Thyroid gland (tissue), 4 donors: ENCODE data around the gene LRMDA. TPM values are rescaled to one million over a fixed set of nuclear protein-coding genes. Genes with fewer than 3 reads are reported as not detected.

ENCODE experiments used
- DNase-seq, 2 donors: peaks; one replicate each; pipeline ENCODE4 v3.0.0-alpha.2; 2019
- H3K27ac ChIP-seq, 3 donors: fragments of 200-600 bp; sonication (generic); 1 replicate in 2 of 3; 2 replicates in 1 of 3; pipeline ENCODE4 v1.5.1; 2016 to 2019; ENCODE audit warnings: mild to moderate bottlenecking in 1 of 3, moderate library complexity in 1 of 3
- H3K27me3 ChIP-seq: fragments of 200-600 bp; sonication (generic); one replicate; pipeline ENCODE4 v1.5.1; 2019
- H3K36me3 ChIP-seq, 2 donors: fragments of 200-600 bp; sonication (generic); one replicate each; pipeline ENCODE4 v1.5.1; 2016 to 2019
- H3K4me1 ChIP-seq, 2 donors: fragments of 200-600 bp; sonication (generic); one replicate each; pipeline ENCODE4 v1.5.1; 2017 to 2019
- H3K4me3 ChIP-seq, 3 donors: fragments of 200-600 bp; sonication (generic); replicated peaks in 1 of 3; 1 replicate in 2 of 3; 2 replicates in 1 of 3; pipeline ENCODE4 v1.5.1; 2016; ENCODE audit warnings: mild to moderate bottlenecking in 1 of 3
- H3K9me3 ChIP-seq: fragments of 200-600 bp; sonication (generic); one replicate; pipeline ENCODE4 v1.5.1; 2017
- CTCF ChIP-seq, 6 experiments: fragments of 200-600 bp in 3 of 6; fragments of 450-650 bp in 3 of 6; sonication (generic) in 3 of 6; IDR thresholded peaks; one replicate each; pipeline ENCODE4 v1.5.1; 2016 to 2019; ENCODE audit warnings: antibody characterized with exemption in 6 of 6, mild to moderate bottlenecking in 2 of 6, inconsistent platforms in 1 of 6, moderate library complexity in 1 of 6
- POLR2A ChIP-seq, 2 donors: fragments of 450-650 bp; IDR thresholded peaks; one replicate each; pipeline ENCODE4 v1.6.1; 2017; ENCODE audit warnings: antibody characterized with exemption in 2 of 2, mild to moderate bottlenecking in 2 of 2, moderate library complexity in 1 of 2
- WGBS, 2 donors: methylation state at CpG; one replicate each; pipeline ENCODE4 v1.1.5; 2017; 5-methylcytosine and 5-hydroxymethylcytosine counted together
- intact Hi-C: fragments of 100-400 bp; cut with DNase I; formaldehyde crosslinking; loops from one replicate; pipeline ENCODE4 v1.15.1; 2023
- total RNA-seq, 4 donors: library from RNA; depleted of rRNA; stranded (reverse); fragments of >200 nt; gene quantifications; one replicate each; pipeline ENCODE4 v1.2.3, GENCODE V29; 2016

The LRMDA gene
- total RNA-seq, 4 donors from 2014 or later: 16.5 to 31.7 (median 23.2) TPM

- Histone ChIP-seq H3K4me1 (no peaks in the 10 kb centered on the region), H3K27me3 (no peaks in the 10 kb centered on the region), H3K9me3 (no peaks in the 10 kb centered on the region), H3K4me3 (no peak overlapping the region), H3K36me3 (no peaks in the 10 kb centered on the region), H3K27ac (no peak overlapping the region)
- no peak for DNase-seq
- WGBS, 2 donors: 88 to 89% methylated on average over 4 of the region's 4 CpGs
- TF ChIP-seq CTCF (IDR thresholded peaks at IDR 0.05) (no peak), POLR2A (IDR thresholded peaks at IDR 0.05) (no peak)
- intact Hi-C loops: no loop called here
Measured at GRCh38 chr10:76331742-76332141, 900.3 kb downstream of the LRMDA start.

GRCh38 chr10:76333326-76333725 is 901.9 kb downstream of the LRMDA start:
- WGBS, 2 donors: 100% methylated on average over 2 of the region's 2 CpGs
- no peak for DNase-seq
- H3K36me3 ChIP-seq: no peaks in the 10 kb centered on the region
- no peak overlapping the region for H3K27ac ChIP-seq
- H3K9me3 ChIP-seq: no peaks in the 10 kb centered on the region
- H3K27me3 ChIP-seq: no peaks in the 10 kb centered on the region
- no peaks in the 10 kb centered on the region for H3K4me1 ChIP-seq
- no peak for TF ChIP-seq CTCF (IDR thresholded peaks at IDR 0.05)
- TF ChIP-seq POLR2A (IDR thresholded peaks at IDR 0.05): no peak
- intact Hi-C loops: no loop called here
- no peak overlapping the region for H3K4me3 ChIP-seq

GRCh38 chr10:76333796-76334195 is 902.4 kb downstream of the LRMDA start:
- DNase-seq: no peak
- no peaks in the 10 kb centered on the region for H3K27me3 ChIP-seq
- intact Hi-C loops: no loop called here
- 77 to 85% methylated on average over 4 of the region's 4 CpGs for WGBS, 2 donors
- H3K9me3 ChIP-seq: no peaks in the 10 kb centered on the region
- H3K36me3 ChIP-seq: no peaks in the 10 kb centered on the region
- TF ChIP-seq POLR2A (IDR thresholded peaks at IDR 0.05) (no peak), CTCF (IDR thresholded peaks at IDR 0.05) (no peak)
- no peak overlapping the region for H3K27ac ChIP-seq
- H3K4me3 ChIP-seq: no peak overlapping the region
- H3K4me1 ChIP-seq: no peaks in the 10 kb centered on the region

- WGBS, 2 donors: 90 to 97% methylated on average over 5 of the region's 5 CpGs
- no peaks in the 10 kb centered on the region for H3K27me3 ChIP-seq
- intact Hi-C loops: no loop called here
- TF ChIP-seq CTCF (IDR thresholded peaks at IDR 0.05) (no peak), POLR2A (IDR thresholded peaks at IDR 0.05) (no peak)
- H3K9me3 ChIP-seq: no peaks in the 10 kb centered on the region
- no peak overlapping the region for H3K4me3 ChIP-seq
- no peaks in the 10 kb centered on the region for H3K4me1 ChIP-seq
- DNase-seq: no peak
- H3K27ac ChIP-seq: no peak overlapping the region
- H3K36me3 ChIP-seq: no peaks in the 10 kb centered on the region
Measured at GRCh38 chr10:76334255-76334654, 902.8 kb downstream of the LRMDA start.

- no peak for TF ChIP-seq POLR2A (IDR thresholded peaks at IDR 0.05)
- Histone ChIP-seq H3K27ac (no peak overlapping the region), H3K4me3 (no peak overlapping the region), H3K27me3 (no peaks in the 10 kb centered on the region), H3K36me3 (no peaks in the 10 kb centered on the region), H3K4me1 (no peaks in the 10 kb centered on the region), H3K9me3 (no peaks in the 10 kb centered on the region)
- intact Hi-C loops: no loop called here
- DNase-seq: no peak
- 71 to 76% methylated on average over 1 of the region's 1 CpG for WGBS, 2 donors
Measured at GRCh38 chr10:76336213-76336963, 905.0 kb downstream of the LRMDA start.
